ENCODE measurements around the gene CYP27B1.

DNA sequence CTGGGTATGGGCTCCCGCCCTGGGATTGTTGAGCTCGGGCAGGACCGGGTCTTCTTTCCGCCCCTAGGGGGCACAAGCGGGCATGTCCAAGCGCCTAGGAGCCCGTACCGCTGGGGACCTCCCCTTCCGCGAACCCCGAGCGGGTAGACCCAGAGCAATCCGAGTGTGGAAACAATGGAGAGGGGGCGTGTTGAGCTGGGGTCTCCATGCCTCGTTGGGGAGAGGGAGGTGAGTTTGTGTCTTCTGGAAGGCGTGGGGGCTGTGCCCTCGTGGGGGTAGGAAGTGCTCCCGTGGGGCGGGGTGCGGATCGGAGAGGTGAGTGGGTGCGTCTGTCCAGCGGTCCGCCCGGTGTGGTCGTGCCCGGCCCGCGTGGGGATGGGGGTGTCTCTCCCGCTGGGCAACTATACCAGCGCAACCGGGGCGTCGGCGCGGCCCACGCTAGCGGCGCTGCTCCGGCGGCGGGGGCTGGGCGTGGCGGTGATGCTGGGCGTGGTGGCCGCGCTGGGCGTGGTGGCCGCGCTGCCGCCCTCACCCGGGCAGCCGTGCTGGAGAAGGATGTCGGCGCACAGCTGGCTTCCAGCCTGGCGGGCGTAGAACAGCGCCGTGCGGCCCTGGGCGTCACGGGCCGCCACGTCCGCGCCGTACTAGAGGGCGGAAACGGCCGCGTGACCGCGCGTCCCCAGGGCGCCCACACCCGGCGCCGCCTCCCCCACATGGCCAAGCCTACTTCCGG, 40.6 kb downstream of the CYP27B1 start:
- TF ChIP-seq, protein P1, sequence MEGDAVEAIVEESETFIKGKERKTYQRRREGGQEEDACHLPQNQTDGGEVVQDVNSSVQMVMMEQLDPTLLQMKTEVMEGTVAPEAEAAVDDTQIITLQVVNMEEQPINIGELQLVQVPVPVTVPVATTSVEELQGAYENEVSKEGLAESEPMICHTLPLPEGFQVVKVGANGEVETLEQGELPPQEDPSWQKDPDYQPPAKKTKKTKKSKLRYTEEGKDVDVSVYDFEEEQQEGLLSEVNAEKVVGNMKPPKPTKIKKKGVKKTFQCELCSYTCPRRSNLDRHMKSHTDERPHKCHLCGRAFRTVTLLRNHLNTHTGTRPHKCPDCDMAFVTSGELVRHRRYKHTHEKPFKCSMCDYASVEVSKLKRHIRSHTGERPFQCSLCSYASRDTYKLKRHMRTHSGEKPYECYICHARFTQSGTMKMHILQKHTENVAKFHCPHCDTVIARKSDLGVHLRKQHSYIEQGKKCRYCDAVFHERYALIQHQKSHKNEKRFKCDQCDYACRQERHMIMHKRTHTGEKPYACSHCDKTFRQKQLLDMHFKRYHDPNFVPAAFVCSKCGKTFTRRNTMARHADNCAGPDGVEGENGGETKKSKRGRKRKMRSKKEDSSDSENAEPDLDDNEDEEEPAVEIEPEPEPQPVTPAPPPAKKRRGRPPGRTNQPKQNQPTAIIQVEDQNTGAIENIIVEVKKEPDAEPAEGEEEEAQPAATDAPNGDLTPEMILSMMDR (IDR thresholded peaks at IDR 0.05; ENCODE audit: low read depth, low read length, missing input control): peak; percentile 42
- no peak for TF ChIP-seq YY1 (IDR thresholded peaks at IDR 0.05)
- TF ChIP-seq GABPA (IDR thresholded peaks at IDR 0.05 in 1 of 2, conservative IDR thresholded peaks at IDR 0.05 in 1 of 2): no peak

All from liver (tissue), 3 donors.